ENCODE measurements around the gene RACGAP1.

The RACGAP1 gene

GRCh38 chr12:49941556-49942511 is 83.5 kb downstream of the RACGAP1 start:
- ATAC-seq = no peak
- no peak for DNase-seq

GRCh38 chr12:49939707-49940106 is 85.6 kb downstream of the RACGAP1 start:
- ATAC-seq = no peak
- no peak for DNase-seq

- DNase-seq (no peak), ATAC-seq (no peak)
These were observed 86.0 kb downstream of the RACGAP1 start for GRCh38 chr12:49939307-49939706.
